Thoracic aorta (tissue), 2 donors: ENCODE measurements around the gene LRRC74B. TPM values are rescaled to one million over a fixed set of nuclear protein-coding genes. Genes with fewer than 3 reads are reported as not detected.

Experiments used
- ATAC-seq: fragments of 150-250 bp; one replicate; pipeline ENCODE4 v1.8.0; 2017; ENCODE audit warnings: low read depth; ENCODE audit not compliant: insufficient number of reproducible peaks, low FRiP score
- DNase-seq: peaks from one replicate; pipeline ENCODE4 v3.0.0-alpha.2; 2020; ENCODE audit warnings: low spot score
- H3K27ac ChIP-seq, 2 donors: fragments of 200-600 bp; sonication (generic); 1 replicate in 1 of 2; 2 replicates in 1 of 2; pipeline ENCODE4 v1.5.1; 2016; ENCODE audit warnings: mild to moderate bottlenecking in 2 of 2, moderate library complexity in 2 of 2
- H3K27me3 ChIP-seq: fragments of 200-600 bp; sonication (generic); replicated peaks from 2 replicates; pipeline ENCODE4 v1.6.0; 2016; ENCODE audit warnings: mild to moderate bottlenecking; ENCODE audit not compliant: insufficient read depth
- H3K36me3 ChIP-seq: fragments of 200-600 bp; sonication (generic); one replicate; pipeline ENCODE4 v1.5.1; 2016
- H3K4me1 ChIP-seq, 2 donors: fragments of 200-600 bp; sonication (generic); 1 replicate in 1 of 2; 2 replicates in 1 of 2; pipeline versions ENCODE4 v1.5.1 to v1.6.0; 2016; ENCODE audit warnings: low read depth in 2 of 2, mild to moderate bottlenecking in 1 of 2; ENCODE audit not compliant: control insufficient read depth in 1 of 2
- H3K4me3 ChIP-seq: fragments of 200-600 bp; sonication (generic); 2 replicates; pipeline ENCODE4 v1.5.1; 2016; ENCODE audit warnings: mild to moderate bottlenecking
- H3K9me3 ChIP-seq: fragments of 200-600 bp; sonication (generic); 2 replicates; pipeline ENCODE4 v1.5.1; 2016
- CTCF ChIP-seq: fragments of 200-600 bp; sonication (generic); IDR thresholded peaks from one replicate; pipeline ENCODE4 v1.5.1; 2019; ENCODE audit warnings: antibody characterized with exemption
- total RNA-seq, 2 donors: library from RNA; depleted of rRNA; stranded (reverse); fragments of >200 nt; gene quantifications; one replicate each; pipeline versions ENCODE4 v1.1.0 to v1.2.3, GENCODE V29; 2016

LRRC74B gene
- total RNA-seq, 2 donors from 2014 or later: not detected

- no peaks in the 10 kb centered on the region for H3K36me3 ChIP-seq
- H3K27ac ChIP-seq: no peak overlapping the region
- H3K27me3 ChIP-seq: no peaks in the 10 kb centered on the region
- no peaks in the 10 kb centered on the region for H3K4me1 ChIP-seq
- ATAC-seq (no peak), DNase-seq (no peak)
- H3K4me3 ChIP-seq: no peak overlapping the region
- no peaks in the 10 kb centered on the region for H3K9me3 ChIP-seq
- TF ChIP-seq CTCF: no peak
Measured at GRCh38 chr22:21077884-21078508, 32.2 kb downstream of the LRRC74B start.

GRCh38 chr22:21078916-21079315, 33.2 kb downstream of the LRRC74B start:
- TF ChIP-seq CTCF: no peak
- DNase-seq (no peak), ATAC-seq (no peak)
- no peaks in the 10 kb centered on the region for H3K27me3 ChIP-seq
- H3K9me3 ChIP-seq: no peaks in the 10 kb centered on the region
- H3K4me1 ChIP-seq: no peaks in the 10 kb centered on the region
- no peak overlapping the region for H3K4me3 ChIP-seq
- no peaks in the 10 kb centered on the region for H3K36me3 ChIP-seq
- no peak overlapping the region for H3K27ac ChIP-seq

GRCh38 chr22:21079493-21079892, 33.7 kb downstream of the LRRC74B start:
- Histone ChIP-seq H3K27me3 (no peaks in the 10 kb centered on the region), H3K36me3 (no peaks in the 10 kb centered on the region), H3K4me3 (no peak overlapping the region), H3K27ac (no peak overlapping the region), H3K9me3 (no peaks in the 10 kb centered on the region), H3K4me1 (no peaks in the 10 kb centered on the region)
- TF ChIP-seq CTCF: no peak
- DNase-seq (no peak), ATAC-seq (no peak)

- H3K4me1 ChIP-seq: no peaks in the 10 kb centered on the region
- TF ChIP-seq CTCF: no peak
- H3K36me3 ChIP-seq: no peaks in the 10 kb centered on the region
- ATAC-seq (no peak), DNase-seq (no peak)
- H3K27me3 ChIP-seq: no peaks in the 10 kb centered on the region
- no peaks in the 10 kb centered on the region for H3K9me3 ChIP-seq
- H3K4me3 ChIP-seq: no peak overlapping the region
- no peak overlapping the region for H3K27ac ChIP-seq
Measured at GRCh38 chr22:21080435-21081137, 34.8 kb downstream of the LRRC74B start.

GRCh38 chr22:21082248-21082647, 36.5 kb downstream of the LRRC74B start:
- H3K27me3 ChIP-seq: no peaks in the 10 kb centered on the region
- TF ChIP-seq CTCF: no peak
- no peaks in the 10 kb centered on the region for H3K36me3 ChIP-seq
- no peak overlapping the region for H3K4me3 ChIP-seq
- no peaks in the 10 kb centered on the region for H3K4me1 ChIP-seq
- no peak for DNase-seq
- H3K9me3 ChIP-seq: no peaks in the 10 kb centered on the region
- no peak for ATAC-seq
- no peak overlapping the region for H3K27ac ChIP-seq
